AG20443 (cell line): ENCODE measurements around the gene ZNG1C.
"Not testable (repeated sequence)": the region's sequence is repeated elsewhere in the genome, so short reads cannot be mapped to it uniquely, and the experiment has no call there.

Experiments used
- DNase-seq: peaks from one replicate; pipeline ENCODE4 v3.0.0; 2012; ENCODE audit warnings: low spot score, mixed read lengths

The ZNG1C gene

DNA sequence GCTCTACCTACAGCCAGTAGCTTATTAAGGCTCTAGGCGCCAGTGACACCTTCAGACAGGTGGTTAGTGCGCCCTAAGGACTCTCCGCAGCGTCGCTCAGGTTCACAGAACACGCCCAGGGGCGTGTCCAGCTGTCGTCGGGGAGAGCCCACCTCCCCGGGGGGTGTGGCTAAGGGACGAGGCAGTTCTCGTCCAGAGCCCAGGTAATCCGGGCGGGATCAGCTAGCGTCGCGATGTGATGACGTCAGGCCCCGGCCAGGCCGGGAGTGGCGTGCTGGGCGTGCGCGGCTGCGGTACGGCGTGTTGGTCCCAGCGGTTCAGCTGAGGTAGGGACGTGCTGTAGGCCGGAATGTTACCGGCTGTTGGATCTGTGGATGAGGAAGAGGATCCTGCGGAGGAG, at the start of gene ZNG1C:
Gene ZNG1C (plus strand): TSS at position 301 of the 400 bp plus-strand sequence. CDS start 49 bp downstream, at position 350.
- DNase-seq: not testable (repeated sequence)

DNA sequence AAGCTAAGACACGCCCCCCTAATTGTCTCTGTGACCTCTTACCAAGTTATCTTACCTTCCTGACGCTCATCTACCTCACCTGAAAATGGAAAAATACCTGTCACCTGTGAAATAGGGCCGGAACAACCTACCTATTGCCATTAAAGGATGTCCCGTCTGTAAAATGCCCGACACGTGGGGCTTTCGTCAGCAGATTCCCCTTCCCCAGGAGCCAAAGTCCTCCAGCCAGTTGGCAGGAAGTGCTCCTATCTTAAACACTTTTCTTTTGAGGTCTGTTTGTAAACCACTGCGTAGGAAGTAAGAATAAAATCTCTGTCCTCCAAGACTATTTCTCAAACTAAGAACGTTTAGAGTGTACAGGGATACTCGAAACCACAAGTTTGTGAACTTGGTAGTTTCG, 654 bp downstream of the ZNG1C start:
- not testable (repeated sequence) for DNase-seq

DNA sequence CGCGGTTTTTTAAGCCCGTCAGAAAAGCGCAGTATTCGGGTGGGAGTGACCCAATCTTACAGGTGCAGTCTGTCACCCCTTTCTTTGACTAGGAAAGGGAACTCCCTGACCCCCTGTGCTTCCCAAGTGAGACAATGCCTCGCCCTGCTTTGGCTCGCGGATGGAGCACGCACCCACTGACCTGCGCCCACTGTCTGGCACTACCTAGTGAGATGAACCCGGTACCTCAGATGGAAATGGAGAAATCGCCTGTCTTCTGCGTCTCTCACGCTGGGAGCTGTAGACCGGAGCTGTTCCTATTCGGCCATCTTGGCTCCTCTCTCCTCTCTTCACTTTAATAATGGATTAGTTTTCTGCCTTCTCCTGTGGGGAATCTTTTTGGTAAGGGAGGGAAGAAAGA, 39.3 kb downstream of the ZNG1C start:
- DNase-seq: not testable (repeated sequence)

DNA sequence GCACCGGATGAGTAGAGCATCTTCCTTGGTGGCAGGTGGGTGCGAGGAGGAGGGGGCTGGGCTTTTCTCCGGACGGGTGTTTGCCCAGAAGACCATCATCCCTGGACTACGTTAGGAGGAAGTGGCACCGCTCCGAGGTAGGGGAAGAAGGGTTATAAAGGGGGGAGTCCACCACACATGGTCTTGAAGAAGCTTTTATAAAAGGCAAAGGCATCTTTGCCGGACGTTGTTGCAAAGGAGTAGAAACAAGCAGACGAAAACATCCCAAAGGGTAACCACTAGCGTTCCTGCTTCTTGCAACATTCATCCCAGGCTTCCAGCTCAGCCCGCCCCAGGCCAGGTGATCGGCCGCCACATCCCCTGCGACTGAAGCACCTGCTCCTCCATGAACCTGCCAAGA, 60.8 kb downstream of the ZNG1C start, which contains the start of gene FOXD4L3:
Gene FOXD4L3 (plus strand): TSS at position 301 of the 400 bp plus-strand sequence. CDS start 85 bp downstream, at position 386.
- not testable (repeated sequence) for DNase-seq

DNA sequence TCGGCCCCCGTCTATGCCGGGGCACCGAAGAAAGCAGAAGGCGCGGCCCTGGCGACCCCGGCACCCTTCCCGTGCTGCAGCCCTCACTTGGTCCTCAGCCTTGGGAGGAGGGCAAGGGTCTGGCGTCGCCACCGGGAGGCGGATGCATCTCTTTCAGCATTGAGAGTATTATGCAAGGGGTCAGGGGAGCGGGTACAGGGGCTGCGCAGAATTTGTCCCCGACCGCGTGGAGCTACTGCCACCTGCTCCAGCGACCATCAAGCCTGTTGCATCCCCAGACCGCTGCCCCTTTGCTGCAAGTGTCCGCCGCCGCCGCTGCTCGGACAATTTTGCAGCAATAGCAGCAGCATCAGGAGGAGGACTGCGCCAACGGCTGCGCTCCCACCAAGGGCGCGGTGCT, 62.0 kb downstream of the ZNG1C start:
- not testable (repeated sequence) for DNase-seq

DNA sequence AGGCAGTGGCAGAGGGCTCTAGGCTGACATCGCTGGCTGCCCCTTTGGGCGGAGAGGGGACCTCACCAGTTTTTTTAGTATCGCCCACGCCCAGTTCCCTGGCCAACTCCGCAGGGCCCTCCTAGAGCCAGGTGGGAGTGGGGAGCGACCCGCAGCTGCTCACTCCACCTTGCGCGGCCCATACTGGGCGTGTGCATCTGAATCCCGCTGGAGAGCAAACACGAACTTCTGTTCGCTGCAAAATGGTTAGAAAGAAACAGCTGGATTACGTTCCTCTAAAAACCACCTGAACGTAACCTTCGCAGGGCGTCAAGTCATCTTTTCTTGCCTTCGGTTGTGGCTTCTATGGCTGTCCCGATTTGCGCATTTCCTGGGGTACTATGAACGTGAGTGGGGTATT, 62.4 kb downstream of the ZNG1C start:
- DNase-seq: not testable (repeated sequence)

DNA sequence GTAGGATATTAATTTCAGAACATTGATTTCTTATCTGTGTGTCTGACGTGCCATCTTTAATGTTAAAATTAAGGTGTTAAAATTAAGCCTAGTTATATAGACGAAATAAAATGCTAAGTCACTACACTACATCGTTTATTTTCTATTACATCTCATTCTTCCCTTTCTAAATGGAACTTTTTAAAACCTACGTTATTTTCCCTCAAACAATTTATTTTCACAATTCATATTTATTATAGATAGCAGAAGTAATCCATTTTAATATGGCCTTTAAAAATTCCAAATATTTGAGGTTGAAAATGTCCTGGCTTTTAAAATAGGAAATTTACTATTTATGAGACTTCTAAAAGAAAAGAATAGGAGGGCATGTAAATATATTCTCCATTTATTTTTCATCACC, 63.0 kb downstream of the ZNG1C start:
- not testable (repeated sequence) for DNase-seq

DNA sequence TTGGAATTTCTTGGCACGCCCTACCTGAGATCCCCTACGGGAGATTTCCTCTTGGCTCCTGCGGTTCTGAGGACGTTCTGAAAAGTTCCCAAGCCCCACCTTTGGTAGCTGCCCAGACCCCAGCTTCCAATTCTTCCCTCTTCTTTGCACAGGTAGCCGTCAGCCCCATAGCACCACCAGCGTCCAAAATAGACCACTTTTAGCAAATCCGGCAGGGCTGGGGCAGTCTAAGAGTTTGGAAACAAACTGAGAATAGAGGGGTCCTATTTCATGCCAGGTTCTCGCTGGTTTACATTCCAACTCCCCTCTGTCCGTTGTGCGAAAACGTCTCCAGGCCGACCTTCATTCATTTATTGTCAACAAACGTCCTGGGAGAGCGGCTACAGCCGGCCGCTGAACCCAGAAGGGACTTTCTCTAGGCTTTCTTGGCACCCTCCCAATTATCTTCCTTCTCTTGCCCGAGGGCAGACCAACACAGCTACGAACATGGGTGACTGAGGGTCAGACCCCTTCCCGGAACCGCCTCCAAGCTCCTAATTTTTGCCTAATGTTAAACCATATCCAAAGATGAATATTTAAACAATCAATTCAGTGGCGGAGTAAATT, 64.0 kb downstream of the ZNG1C start:
- not testable (repeated sequence) for DNase-seq

DNA sequence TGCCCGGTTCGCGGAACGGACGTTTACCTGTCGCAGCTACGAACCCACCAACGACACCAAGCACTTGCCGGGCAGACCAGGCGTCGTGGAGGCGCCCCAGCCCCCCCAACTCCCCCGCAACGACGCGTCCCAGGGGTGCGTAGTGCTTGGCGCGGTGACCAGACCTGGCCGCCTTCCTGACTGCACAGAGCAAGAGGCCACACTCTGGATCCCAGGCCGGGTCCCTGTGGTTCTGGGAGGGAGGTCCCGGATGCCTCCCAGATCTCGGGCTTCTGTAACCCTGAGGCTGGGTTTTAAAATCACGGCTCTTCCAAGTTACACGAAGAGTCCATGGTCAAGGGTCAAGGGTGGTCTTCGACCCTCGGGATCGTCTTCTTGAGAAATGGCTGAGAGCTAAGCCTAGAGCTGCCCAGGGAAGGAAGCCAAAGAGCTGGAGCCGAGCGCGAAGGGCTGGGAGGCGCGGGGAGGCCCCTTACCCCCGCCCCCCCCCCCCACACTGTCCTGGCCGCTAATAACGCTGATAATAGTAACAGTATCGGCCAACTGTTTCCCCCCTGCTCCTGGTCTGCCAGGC, 64.7 kb downstream of the ZNG1C start:
- DNase-seq: not testable (repeated sequence)

DNA sequence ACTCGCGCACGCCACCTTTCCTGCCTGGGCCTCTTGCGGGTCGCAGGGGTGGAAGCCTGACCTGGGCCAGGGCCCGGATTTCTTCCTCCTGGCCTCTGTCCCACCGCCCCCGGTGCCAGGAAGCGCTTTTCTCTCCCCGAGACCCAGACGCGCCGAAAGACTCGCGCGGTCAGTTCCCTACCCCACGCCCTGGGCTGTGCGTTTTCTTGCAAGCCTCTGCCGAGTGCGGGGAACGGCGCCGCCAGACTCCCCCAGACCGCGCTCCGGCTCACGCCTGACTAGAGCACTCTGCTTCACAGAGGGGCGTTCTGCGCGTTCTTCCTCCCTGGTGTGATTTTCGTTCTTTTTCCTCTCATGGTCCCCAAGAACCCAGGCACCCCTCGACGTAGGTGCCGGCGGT, 65.3 kb downstream of the ZNG1C start:
- DNase-seq: not testable (repeated sequence)

DNA sequence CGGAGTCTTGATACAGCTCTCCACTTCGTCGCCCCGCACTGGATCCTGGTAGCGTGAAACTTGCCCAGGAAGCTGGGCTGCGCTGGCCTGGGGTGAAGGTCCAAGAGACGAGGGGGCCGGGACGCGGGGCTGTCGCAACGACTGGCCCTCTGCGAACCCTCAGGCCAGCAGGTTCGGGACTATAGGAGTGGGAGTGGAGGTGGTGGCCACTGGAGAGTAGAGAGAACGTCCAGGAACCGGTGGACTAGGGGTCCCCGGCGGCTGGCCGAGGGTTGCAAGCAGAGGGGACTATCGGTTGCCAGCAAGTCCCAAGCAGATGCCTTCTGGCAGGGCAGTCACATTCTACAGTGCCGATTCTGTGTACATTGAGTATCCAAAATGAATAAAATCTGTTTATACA, 65.9 kb downstream of the ZNG1C start:
- not testable (repeated sequence) for DNase-seq

DNA sequence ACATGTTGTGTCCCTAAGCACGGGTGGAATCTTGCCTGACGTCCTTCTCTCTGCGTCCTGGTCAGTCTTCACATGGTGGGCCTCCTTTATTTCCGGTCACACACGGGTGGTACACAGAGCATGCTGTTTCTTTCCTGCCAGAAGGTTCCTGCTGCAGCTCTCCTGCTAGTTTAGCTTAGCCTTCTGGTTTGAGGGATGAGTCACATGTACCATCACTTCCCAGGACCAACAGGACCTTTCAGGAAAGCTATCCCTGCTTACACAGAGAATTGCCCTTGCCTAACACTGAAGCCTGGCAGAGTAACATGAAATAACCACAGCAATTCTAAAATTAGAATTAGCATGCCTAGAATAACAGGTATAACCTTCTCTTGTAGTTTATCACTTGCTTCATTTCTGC, 69.4 kb downstream of the ZNG1C start:
- DNase-seq: not testable (repeated sequence)

DNA sequence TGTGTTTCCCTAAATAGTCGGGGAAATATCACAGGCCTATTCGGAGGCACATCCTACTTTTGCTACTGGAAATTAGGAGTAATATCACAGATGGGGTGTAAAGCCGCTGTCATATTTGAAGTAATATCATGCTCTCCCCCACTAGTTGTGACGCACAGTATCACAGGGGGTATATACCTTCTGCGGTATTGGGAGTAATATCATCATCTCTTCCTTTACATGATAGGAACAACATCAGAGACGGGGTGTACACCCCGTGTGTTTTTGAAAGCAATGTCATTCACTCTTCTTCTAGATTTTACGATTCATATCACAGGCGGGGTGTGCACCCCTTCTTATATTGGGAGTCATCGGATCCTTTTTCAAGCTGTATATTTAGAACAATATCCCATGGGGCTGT, 76.4 kb downstream of the ZNG1C start:
- not testable (repeated sequence) for DNase-seq

DNA sequence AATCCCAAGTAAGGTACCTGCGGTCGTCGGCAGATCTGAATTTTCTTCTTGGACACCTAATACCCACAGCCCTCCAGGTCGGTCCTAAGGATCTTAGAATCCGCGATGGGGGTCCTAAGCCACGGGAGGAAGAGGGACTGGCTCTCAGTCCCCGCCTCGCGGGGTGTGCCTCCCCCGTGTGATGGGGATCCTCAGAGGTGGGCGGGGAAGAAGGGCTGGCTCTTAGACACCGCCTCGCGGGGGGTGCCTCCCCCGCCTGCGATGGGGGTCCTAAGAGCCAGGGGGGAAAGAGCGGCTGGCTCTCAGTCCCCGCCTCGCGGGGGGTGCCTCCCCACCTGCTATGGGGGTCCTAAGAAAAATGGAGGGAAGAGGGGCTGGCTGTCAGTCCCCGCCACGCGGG, 82.0 kb downstream of the ZNG1C start:
- not testable (repeated sequence) for DNase-seq

DNA sequence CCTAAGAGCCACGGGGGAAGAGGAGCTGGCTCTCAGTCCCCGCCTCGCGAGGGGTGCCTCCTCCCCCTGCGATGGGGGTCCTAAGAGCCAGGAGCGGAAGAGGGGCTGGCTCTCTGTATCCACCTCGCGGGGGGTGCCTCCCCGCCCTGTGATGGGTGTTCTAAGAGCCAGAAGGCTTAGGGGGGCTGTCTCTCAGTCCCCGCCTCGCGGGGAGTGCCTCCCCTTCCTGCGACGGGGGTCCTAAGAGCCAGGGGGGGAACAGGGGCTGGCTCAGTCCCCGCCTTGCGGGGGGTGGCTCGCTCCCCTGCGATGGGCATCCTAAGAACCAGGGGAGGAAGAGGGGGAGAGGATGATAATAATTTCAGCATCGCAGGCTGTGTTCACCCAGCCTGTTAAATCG, 82.7 kb downstream of the ZNG1C start:
- DNase-seq: not testable (repeated sequence)

DNA sequence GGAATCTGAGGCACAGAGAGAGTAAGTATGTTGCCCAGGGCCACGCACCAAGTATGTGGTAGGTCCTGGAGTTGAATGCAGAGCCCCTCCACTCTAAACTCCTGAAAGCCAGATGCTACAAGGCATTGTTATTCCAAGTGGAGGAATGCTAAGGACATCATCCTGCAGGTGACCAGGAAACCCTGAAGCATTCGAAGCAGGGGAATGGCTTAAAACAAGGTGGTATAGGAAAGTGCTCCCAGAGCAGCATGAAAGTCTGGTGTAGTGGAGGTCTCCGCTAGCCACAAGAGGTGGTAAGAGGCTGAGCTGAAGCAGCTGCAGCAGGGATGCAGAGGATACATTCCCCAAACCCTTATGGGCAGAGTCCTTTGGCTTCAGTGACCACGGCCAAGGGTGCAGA, 87.3 kb downstream of the ZNG1C start:
- not testable (repeated sequence) for DNase-seq

DNA sequence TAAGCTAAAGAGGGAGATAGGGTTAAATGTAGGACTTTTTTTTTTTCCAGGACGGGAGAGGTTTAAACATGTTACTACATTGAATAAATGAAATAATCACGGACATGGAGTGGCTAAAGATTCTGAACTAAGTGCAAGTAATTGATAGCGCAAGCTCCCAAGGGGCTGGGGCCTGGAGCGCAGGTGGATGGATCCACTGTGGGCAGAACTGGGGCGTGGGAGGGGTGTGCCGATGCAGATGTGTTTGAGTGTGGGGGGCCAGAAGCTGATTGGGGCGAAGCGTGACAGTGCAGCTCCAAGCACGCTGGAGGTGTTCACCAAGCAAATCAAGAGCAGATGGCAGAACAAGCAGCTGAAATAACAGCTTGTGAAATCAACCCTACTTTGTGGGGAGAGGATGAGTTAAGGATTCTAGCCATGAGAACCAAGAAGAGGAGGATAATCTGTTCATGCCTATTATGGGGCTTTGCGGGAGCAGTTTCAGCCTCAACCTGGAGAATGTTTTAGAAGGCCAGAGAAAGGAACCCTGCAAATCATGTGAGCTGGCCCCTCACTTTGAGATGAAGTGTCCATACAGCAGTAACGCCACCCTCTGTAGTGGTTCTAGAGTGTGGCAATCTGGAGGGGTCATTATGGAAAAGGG, 88.9 kb downstream of the ZNG1C start:
- not testable (repeated sequence) for DNase-seq

DNA sequence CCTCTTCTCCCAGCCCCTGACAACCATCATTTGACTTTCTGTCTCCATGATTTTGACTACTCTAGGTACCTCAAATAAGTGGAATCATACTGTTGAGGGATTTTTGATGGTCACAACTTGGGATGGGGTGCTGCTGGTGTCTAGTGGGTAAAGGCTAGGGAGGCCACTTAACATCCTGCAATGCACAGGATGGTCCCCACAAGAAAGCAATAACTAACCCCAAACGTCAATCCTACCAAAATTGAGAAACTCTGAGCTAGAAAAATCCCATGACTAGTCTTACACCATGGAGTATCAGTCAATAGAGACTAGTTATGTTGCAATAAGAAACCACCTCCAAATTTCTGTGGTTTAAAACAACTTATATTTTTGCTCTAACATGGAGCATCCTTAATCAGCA, 90.3 kb downstream of the ZNG1C start:
- not testable (repeated sequence) for DNase-seq

DNA sequence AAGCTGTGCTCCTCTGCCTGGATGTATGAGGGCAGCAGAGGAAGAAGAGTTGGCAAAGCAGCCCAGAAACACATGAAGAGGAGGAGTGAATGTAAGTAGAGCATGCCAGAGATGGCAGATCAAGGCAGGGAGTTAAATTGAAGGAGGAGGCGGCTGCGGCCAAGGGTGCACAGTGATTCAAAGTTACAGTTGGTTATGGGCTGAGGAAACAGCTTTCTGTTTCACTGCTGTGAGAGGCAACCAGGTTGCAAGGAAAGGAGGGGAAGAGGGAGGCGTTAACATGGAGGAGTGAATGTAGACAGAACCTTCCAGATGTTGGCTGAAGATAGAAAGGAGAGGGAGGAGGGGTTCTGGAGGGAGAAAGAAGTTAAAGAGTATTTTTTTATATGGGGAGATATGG, 94.2 kb downstream of the ZNG1C start:
- not testable (repeated sequence) for DNase-seq

DNA sequence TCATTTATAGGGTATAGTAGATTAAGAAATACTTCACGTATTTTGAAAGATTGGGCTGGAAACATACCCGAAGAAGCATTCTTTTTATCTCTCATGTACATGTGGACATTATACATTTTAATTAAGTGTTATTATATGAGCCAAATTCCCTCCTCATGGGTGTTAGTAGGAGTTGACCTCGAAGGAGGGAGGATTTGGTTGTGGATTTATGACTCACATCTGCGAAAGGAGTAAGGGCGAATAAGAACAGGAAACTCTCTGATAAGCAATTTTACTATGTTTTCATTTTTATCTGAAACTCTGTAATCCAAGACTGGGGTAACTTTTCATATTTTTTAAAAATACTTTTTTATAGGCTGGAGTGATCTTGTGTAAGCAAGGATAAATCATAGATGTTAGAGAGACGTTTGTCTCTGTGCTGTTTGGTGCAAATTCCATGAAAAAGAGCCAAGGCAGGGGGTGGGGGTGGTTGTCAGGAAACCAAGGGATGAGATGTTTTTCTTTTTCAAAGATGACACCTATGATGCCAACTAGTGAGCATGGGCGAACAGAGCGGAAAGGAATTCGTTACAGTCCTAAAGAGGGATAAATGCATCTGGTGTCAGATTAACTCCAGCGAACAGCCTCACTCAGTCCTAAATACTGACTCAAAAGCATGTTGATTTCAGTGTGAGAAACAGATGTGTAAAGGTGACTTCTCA, 95.0 kb downstream of the ZNG1C start:
- not testable (repeated sequence) for DNase-seq

DNA sequence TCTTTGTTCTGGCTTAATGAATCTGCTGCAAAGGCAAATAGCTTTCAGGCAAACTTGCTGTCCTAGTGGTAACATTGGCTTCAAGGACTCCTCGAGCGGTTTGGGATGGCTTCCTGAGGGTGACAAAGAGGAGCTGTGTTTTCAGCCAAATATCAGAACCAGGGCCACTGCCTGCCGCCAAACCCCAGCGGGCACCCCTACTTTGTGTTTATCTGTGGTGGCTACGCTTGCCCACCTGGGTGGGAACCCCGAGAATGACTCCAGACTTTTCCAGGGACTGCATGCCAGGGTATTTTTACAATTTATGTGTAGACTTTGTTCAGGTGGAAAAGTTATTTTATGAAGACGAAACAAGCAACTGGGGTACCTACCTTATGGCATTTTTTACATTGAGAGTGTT, 96.2 kb downstream of the ZNG1C start:
- DNase-seq: peak; percentile 5

DNA sequence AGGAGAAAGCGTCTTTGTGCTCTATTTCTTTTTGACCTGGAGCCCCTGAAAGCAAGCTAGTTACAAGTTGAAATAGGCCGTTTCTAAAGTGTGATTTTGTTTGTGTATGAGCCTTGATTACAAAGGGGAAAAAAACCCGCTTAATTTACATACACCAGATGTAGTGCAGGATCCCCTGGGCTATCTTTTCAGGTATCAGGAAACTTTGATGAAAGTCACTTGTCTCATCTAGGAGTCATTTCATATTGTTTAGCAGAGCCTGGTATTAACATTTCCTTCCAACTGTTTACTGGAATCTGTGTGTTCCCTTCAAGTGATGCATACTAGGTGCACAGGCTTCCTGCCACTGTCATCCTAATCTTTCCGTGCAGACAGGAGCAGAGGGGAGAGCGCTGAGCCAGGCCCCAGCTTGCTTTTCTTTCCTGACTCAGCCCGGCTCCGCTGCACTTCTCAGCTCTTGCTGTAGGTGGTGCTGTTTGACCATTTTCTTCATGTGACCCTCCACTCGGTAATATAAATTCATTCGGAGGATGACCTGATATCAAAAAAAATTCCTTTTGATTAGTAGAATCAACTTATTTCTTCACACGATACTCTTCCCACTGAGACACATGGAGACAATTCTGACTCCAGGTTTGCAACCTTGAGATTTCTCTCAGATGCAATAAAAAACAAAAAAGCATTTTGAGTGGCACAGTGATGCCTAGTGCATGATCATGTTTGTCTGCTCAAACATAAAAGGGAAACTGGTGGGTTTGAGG, 100.7 kb downstream of the ZNG1C start:
- not testable (repeated sequence) for DNase-seq
